Stimulated activated naive B cell treated with anti-CD40 and anti-IgM and Interleukin-4, amounts not matched to agents 10 μg/mL and 1 μg/mL and 100 μg/mL, for 72 hours (primary cell): ENCODE data around the gene HSPA1A.
"Not testable (repeated sequence)": the region's sequence is repeated elsewhere in the genome, so short reads cannot be mapped to it uniquely, and the experiment has no call there.

Experiments
- ATAC-seq, 2 donors: fragments of 150-1000 bp; cut with Tn5 transposase; replicated peaks; 2 replicates each; pipeline ENCODE4 v1.10.0; 2021; ENCODE audit warnings: moderate library complexity in 1 of 2
- DNase-seq: peaks from one replicate; pipeline ENCODE4 v3.0.0; 2021
- H3K27ac Mint-ChIP-seq: one replicate; pipeline ENCODE4 v1.8.0; 2022; ENCODE audit warnings: mild to moderate bottlenecking, mixed read lengths
- H3K27me3 Mint-ChIP-seq, 2 donors: one replicate each; pipeline ENCODE4 v1.8.0; 2022; ENCODE audit warnings: mixed read lengths in 2 of 2
- H3K36me3 Mint-ChIP-seq, 2 donors: one replicate each; pipeline ENCODE4 v1.8.0; 2022; ENCODE audit warnings: mixed read lengths in 2 of 2, mild to moderate bottlenecking in 1 of 2
- H3K4me1 Mint-ChIP-seq, 2 donors: one replicate each; pipeline ENCODE4 v1.8.0; 2022; ENCODE audit warnings: mixed read lengths in 2 of 2, mild to moderate bottlenecking in 1 of 2
- H3K4me3 Mint-ChIP-seq, 2 donors: one replicate each; pipeline ENCODE4 v1.8.0; 2022; ENCODE audit warnings: mild to moderate bottlenecking in 2 of 2, mixed read lengths in 2 of 2, moderate library complexity in 1 of 2
- H3K9me3 Mint-ChIP-seq, 2 donors: one replicate each; pipeline ENCODE4 v1.8.0; 2022; ENCODE audit warnings: mixed read lengths in 2 of 2, mild to moderate bottlenecking in 1 of 2

HSPA1A gene

DNA sequence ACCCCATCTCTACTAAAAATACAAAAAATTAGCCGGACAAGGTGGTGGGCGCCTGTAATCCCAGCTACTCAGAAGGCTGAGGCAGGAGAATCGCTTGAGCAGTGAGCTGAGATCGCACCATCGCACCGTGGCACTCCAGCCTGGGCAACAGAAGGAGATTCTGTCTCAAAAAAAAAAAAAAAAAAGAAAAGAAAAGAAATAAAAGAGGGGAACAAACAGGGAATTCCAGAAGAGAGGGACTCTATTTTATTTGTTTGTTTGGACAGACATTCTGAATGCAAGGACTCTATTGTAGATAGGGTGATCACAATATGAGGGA is 21.5 kb upstream of the HSPA1A start:
- Mint-ChIP-seq H3K4me3 (peak overlapping the region; percentile 85 to 95), H3K27ac (peak overlapping the region; percentile 27), H3K4me1 (peaks cover 40 to 71% of the 10 kb centered on the region in 2 donors), H3K36me3 (peaks cover 26 to 41% of the 10 kb centered on the region in 2 donors)
- ATAC-seq, DNase-seq, H3K27me3 Mint-ChIP-seq, H3K9me3 Mint-ChIP-seq: not testable (repeated sequence)

DNA sequence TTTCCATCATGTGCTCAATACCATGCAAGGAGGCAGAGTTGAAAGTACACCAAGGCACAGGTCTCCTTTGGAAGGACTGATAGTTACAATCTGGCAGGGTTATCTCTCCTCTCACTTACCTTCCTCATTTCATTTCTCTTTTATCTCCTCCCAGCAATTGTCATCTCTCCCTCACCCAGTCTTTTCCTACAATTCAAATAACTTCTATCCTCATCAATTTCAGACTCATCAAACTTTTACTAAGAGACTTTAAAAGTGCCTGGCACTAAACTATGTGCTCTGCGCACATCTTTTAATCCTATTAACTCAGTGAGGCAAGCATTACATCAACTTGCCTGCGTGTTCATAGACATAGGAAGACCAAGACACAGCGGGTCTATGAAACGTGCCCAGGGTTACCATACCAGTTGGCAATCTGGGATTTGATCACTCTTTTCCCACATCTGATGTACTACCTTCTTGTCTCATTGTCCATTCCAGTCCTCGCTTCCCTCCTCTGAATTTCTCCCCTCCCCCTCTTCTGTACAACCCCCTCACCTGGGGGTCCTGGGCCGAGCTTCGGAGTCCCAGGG is 21.0 kb upstream of the HSPA1A start:
- peaks cover 37 to 67% of the 10 kb centered on the region in 2 donors for H3K4me1 Mint-ChIP-seq
- peak overlapping the region; percentile 85 to 95 for H3K4me3 Mint-ChIP-seq
- ATAC-seq: no peak
- DNase-seq: no peak
- H3K9me3 Mint-ChIP-seq: no peaks in the 10 kb centered on the region
- H3K36me3 Mint-ChIP-seq: peaks cover 26 to 41% of the 10 kb centered on the region in 2 donors
- H3K27ac Mint-ChIP-seq: peak overlapping the region; percentile 98
- no peaks in the 10 kb centered on the region for H3K27me3 Mint-ChIP-seq

DNA sequence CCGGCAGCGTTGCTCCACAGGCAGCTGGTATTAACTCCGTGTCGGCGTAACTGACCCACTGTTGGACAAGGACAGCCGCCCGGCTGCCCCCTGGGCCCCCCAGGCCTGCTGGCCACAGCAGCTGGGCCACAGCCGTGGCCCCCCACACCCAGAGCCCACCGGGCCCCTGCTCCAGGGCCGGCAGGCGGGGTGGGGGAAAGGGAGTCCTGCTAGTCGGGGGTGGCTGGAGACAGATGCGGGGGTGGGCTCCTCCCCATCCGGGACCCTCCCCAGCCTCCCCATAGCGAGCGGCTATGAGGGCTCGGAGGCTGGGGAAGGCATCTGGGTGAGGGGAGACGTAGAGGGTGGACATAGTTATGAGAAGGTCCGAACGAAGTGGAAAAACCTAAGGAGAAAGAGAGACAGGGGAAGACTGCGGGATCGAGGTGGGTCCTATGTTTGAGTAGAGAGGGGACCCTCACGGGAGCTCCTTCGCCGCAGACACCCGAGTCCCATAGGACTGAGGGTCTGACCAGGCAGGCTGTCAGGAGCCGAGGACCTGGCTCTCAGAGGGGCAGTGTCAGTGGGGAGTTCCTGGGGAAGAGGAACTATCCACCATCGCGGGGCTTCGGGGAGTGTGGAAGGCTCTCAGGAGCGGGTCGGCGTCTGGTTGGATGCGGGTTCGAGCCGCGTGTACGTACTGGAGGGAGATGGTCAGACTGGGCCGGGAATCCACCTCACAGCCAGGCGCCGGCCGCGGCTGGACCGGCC is 20.3 kb upstream of the HSPA1A start:
- peak; percentile 52 to 53 for ATAC-seq
- no peak for DNase-seq
- H3K27ac Mint-ChIP-seq: peak overlapping the region; percentile 98
- peak overlapping the region; percentile 85 to 95 for H3K4me3 Mint-ChIP-seq
- no peaks in the 10 kb centered on the region for H3K9me3 Mint-ChIP-seq
- H3K27me3 Mint-ChIP-seq: no peaks in the 10 kb centered on the region
- H3K4me1 Mint-ChIP-seq: peaks cover 34 to 62% of the 10 kb centered on the region in 2 donors
- H3K36me3 Mint-ChIP-seq: peaks cover 23 to 37% of the 10 kb centered on the region in 2 donors

DNA sequence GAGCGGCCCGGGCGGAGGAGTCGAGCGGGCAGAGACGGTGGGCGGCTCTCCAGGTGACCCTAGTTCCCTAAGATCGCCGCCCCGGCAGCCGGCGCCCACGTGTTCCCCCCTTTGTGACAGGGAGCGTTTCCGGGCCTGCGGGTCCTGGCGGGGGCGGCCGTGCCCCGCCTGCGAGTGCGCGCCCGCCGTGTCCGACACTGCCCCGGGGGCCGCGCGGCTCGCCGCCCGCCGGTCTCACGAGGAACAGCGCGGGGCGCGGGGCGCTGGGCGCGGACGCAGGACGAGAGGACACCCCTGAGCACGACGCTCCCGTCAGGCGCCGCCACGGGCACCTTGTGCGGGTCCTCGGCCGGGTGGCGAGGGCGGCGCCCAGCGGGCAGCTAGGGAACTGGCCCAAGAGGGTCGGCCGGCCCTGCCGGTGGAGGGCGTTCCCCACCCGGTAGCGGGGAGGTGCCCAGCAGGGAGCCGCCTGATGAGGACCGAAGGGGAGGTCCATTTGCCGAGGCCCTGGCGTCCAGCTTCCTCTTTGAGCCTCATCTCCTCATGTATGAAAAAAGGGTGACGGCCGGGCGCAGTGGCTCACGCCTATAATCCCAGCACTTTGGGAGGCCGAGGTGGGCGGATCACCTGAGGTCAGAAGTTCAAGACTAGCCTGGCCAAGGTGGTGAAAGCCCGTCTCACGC is 19.6 kb upstream of the HSPA1A start, which contains the start of gene VARS1:
Gene VARS1 (minus strand): TSS at position 137 of the 683 bp plus-strand sequence. CDS start 535 bp downstream, outside the sequence.
- Mint-ChIP-seq H3K9me3 (no peaks in the 10 kb centered on the region), H3K27me3 (no peaks in the 10 kb centered on the region), H3K36me3 (peaks cover 21 to 33% of the 10 kb centered on the region in 2 donors), H3K4me3 (peak within 1 kb of the TSS; percentile 85 to 95), H3K4me1 (peaks cover 31 to 57% of the 10 kb centered on the region in 2 donors), H3K27ac (peak within 1 kb of the TSS; percentile 98)
- peak; percentile 90 to 92 for ATAC-seq
- peak; percentile 90 for DNase-seq

DNA sequence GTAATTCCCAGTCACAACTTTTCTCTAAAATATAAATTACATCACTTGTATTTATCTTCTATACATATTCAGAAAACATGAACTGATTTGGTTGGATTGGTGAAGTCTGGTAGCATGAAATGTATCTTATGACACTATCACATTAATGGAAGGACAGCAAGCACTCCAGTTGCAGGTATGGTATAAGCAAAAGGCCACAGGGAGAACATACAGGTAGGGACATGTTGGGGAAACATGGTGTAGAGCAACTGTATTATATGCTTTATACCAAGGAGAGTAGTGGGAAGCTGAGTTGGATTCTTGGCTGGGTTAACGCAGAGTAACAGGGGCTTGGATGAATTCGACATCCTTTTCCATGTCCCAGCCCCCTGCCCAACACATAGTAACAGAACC is 18.4 kb upstream of the HSPA1A start:
- Mint-ChIP-seq H3K27ac (no peak overlapping the region), H3K4me3 (no peak overlapping the region), H3K9me3 (no peaks in the 10 kb centered on the region), H3K27me3 (no peaks in the 10 kb centered on the region), H3K36me3 (peaks cover 20 to 27% of the 10 kb centered on the region in 2 donors), H3K4me1 (peaks cover 25 to 46% of the 10 kb centered on the region in 2 donors)
- ATAC-seq (no peak), DNase-seq (no peak)

DNA sequence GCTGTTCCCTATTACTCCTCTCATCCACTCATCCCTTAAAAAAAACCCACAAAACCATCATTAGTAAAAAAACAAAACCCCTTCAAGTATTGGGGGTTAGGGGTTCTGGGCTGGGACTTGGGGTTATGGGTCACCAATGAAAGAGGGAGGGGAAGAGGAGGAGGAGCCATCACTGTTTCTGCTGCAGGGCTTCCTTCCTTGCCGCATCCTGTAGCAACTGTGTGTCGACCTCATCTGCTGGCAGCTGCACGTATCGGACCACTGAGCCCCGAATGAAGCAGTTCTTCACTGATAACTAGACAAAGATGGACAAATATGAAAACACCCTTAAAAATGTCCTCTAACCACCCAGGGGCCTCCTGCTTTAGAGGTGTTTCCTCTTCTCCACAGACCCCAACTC is 17.8 kb upstream of the HSPA1A start:
- Mint-ChIP-seq H3K9me3 (no peaks in the 10 kb centered on the region), H3K27me3 (no peaks in the 10 kb centered on the region), H3K36me3 (peaks cover 17 to 21% of the 10 kb centered on the region in 2 donors), H3K27ac (peak overlapping the region; percentile 87), H3K4me3 (peak overlapping the region; percentile 13 to 14), H3K4me1 (peaks cover 20 to 41% of the 10 kb centered on the region in 2 donors)
- ATAC-seq: no peak
- DNase-seq: no peak

DNA sequence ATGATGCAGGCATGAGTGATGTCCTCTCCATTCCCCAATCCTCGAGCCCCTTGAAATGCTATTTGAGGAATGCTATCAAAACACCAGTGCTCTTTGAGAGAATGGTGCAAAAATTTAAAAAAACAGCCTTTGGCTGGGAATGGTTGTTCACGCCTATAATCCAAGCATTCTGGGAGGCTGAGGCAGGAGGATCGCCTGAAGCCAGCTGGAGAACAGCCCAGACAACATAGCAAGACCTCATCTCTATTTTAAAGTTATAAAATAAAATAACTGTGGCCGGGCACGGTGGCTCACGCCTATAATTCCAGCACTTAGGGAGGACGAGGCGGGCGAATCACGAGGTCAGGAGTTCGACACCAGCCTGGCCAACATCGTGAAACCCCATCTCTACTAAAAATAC is 15.6 kb upstream of the HSPA1A start:
- ATAC-seq (no peak), DNase-seq (no peak)
- Mint-ChIP-seq H3K36me3 (peaks cover 19 to 20% of the 10 kb centered on the region in 2 donors), H3K9me3 (no peaks in the 10 kb centered on the region), H3K27ac (no peak overlapping the region), H3K27me3 (no peaks in the 10 kb centered on the region), H3K4me1 (peaks cover 8 to 32% of the 10 kb centered on the region in 2 donors), H3K4me3 (no peak overlapping the region)

DNA sequence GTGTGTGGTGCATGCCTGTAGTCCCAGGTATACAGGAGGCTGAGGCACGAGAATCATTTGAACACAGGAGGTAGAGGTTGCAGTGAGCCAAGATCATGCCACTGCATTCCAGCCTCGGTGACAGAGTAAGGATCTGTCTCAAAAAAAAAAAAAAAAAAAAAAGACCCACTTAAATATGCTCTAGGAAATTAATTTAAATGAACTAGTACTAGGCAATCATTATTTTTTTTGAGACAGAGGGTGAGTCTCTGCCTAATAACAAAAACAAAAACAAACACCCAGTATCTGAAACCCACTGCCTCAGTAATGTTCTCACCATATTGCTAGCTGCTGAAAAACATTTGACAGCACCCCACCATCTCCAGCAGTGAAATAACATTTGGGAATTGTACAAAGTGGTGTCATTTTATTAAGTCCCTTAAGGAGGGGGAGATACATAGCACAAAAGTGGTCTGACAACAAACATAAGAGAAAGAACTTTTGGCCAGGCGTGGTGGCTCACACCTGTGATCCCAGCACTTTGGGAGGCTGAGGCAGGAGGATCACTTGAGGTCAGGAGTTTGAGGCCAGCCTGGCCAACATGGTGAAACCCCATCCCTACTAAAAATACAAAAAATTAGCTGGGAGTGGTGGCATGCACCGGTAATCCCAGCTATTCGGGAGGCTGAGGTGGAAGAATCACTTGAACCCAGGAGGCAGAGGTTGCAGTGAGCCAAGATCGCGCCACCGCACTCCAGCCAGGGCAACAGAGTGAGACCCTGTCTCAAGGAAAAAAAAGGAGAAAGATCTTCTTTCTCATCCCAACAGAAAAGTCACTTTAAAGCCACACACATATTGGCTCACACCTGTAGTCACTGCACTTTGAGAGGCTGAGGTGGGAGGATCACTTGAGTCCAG is 14.1 kb upstream of the HSPA1A start:
- not testable (repeated sequence) for ATAC-seq

DNA sequence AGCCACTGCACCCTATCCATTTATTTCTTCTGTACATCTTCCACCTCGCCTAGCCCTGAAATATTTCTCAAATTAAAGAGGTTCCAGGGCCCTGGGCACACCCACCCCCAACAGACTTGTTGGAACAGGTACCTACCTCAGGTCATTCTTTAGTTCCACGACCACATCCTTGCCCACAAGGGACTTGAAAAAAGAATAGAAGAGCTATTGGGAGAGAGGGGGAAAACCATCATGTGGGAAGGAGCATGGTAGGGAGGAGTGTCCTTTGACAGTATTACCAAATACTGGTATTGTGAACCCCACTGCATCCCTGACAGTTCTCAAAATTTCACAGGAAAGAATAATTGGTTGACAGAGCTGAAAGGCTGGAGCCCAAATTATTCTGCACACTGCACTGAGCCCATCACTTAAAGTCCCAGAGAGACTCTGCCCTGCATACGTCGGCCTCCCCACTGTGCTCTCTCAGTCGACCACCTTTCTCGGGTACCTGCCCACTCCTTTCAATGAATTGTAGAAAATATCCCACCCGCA is 9.3 kb upstream of the HSPA1A start:
- peak overlapping the region; percentile 98 for H3K27ac Mint-ChIP-seq
- H3K4me3 Mint-ChIP-seq: peak overlapping the region; percentile 94 to 95
- DNase-seq (no peak), ATAC-seq (peak; percentile 44 to 46)
- peaks cover 12 to 28% of the 10 kb centered on the region in 2 donors for H3K36me3 Mint-ChIP-seq
- H3K27me3 Mint-ChIP-seq: no peaks in the 10 kb centered on the region
- no peaks in the 10 kb centered on the region for H3K9me3 Mint-ChIP-seq
- H3K4me1 Mint-ChIP-seq: peaks cover 12 to 24% of the 10 kb centered on the region in 2 donors

More for the DNA sequence above, 14.1 kb upstream of the HSPA1A start:
- not testable (repeated sequence) for H3K9me3 Mint-ChIP-seq, DNase-seq, H3K27ac Mint-ChIP-seq, H3K4me3 Mint-ChIP-seq, H3K27me3 Mint-ChIP-seq
- Mint-ChIP-seq H3K4me1 (peaks cover 13 to 35% of the 10 kb centered on the region in 2 donors), H3K36me3 (peaks cover 17 to 21% of the 10 kb centered on the region in 2 donors)

DNA sequence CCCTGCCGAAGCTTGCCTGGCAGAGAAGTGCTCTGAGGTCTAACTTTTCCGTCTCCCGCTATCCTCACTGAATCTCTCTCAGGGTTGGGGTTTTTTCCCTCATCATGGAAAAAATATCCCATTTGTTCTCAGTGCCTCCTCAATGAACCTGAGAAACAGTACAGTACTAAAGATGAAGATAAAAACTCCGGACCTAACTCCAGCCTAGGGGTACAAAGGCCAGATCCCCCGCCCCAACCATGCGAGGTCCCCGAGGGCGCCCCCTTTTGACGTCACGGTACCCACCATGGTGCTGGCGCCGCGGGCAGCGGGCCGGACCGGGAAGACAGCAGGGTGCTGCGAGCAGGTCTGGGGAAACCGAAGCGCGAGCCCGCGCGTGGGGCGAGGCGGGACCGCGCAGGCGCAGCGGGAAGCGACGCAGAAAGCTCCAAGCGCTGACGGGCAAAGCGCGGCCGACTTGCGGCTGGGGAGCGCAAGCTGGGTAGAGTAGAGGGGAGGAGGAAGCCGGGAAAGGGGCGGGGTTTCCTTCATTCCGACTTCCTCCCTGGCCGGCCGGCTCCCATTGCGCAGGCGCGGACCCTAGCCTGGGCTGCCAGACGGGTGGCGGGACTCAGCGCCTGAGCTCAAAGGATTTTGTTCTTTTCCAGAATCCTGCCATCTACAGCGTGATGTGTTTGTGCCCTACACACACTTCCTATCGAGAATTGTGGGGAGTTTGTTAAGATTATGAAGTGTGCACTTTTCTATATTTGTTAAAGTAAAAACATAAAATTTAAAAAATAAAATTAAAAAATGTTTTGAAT is 8.7 kb upstream of the HSPA1A start, which contains the start of gene LSM2:
Gene LSM2 (minus strand): TSS at position 497 of the 803 bp plus-strand sequence. CDS start 209 bp downstream, at position 288.
- Mint-ChIP-seq H3K9me3 (no peaks in the 10 kb centered on the region), H3K4me1 (peaks cover 12 to 24% of the 10 kb centered on the region in 2 donors)

DNA sequence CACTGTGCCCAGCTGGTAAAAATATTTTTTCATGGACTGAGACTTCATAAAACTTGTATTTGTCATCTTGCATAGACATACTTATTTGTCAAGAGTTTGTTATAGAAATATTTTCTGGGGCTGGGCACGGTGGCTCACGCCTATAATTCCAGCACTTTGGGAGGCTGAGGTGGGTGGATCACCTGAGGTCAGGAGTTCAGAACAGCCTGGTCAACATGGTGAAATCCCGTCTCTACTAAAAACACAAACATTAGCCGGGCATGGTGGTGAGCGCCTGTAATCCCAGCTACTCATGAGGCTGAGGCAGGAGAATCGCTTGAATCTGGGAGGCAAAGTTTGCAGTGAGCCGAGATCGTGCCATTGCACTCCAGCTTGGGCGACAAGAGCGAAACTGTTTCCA is 6.7 kb upstream of the HSPA1A start:
- DNase-seq, ATAC-seq, H3K27ac Mint-ChIP-seq, H3K9me3 Mint-ChIP-seq, H3K4me3 Mint-ChIP-seq, H3K27me3 Mint-ChIP-seq: not testable (repeated sequence)
- Mint-ChIP-seq H3K36me3 (peaks cover 2 to 20% of the 10 kb centered on the region in 2 donors), H3K4me1 (peaks cover 15 to 20% of the 10 kb centered on the region in 2 donors)

More for the DNA sequence above, 8.7 kb upstream of the HSPA1A start, which contains the start of gene LSM2:
- H3K27ac Mint-ChIP-seq: peak within 1 kb of the TSS; percentile 98
- peak within 1 kb of the TSS; percentile 94 to 95 for H3K4me3 Mint-ChIP-seq
- peak; percentile 97 to 98 for ATAC-seq
- peaks cover 7 to 28% of the 10 kb centered on the region in 2 donors for H3K36me3 Mint-ChIP-seq
- DNase-seq: peak; percentile 94
- no peaks in the 10 kb centered on the region for H3K27me3 Mint-ChIP-seq

DNA sequence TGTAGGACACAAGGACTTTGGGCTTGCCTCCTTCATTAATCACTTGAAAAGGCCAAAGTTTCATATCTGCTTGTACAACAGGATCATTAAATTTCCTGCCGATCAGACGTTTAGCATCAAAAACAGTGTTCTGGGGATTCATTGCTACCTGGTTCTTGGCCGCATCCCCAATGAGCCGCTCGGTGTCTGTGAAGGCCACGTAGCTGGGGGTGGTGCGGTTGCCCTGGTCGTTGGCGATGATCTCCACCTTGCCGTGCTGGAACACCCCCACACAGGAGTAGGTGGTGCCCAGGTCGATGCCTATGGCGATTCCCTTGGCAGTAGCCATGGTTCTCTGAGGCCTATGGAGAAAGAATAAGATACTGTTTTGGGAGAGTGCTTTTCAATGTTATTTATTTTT is 3.7 kb upstream of the HSPA1A start:
- no peak overlapping the region for H3K4me3 Mint-ChIP-seq
- no peaks in the 10 kb centered on the region for H3K9me3 Mint-ChIP-seq
- peaks cover 12 to 25% of the 10 kb centered on the region in 2 donors for H3K4me1 Mint-ChIP-seq
- no peak for DNase-seq
- peaks cover 2 to 11% of the 10 kb centered on the region in 2 donors for H3K36me3 Mint-ChIP-seq
- no peak overlapping the region for H3K27ac Mint-ChIP-seq
- no peak for ATAC-seq
- no peaks in the 10 kb centered on the region for H3K27me3 Mint-ChIP-seq

DNA sequence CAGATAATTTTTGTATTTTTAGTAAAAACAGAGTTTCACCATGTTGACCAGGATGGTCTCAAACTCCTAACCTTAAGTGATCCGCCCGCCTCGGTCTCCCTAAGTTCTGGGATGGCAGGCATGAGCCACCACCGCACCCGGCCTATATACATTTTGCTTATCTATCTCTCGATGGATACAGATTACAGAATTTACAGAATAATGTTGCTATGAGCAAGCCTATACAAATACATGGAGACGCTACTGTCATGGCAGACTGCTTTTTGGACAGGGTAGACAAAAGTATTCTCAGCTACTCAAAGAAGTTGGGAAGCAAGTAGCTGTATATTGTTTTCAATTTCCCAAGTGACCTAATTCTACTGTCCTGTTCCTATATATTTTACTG is 1.9 kb upstream of the HSPA1A start:
- H3K27ac Mint-ChIP-seq: no peak overlapping the region

More for the DNA sequence above, 1.9 kb upstream of the HSPA1A start:
- H3K4me3 Mint-ChIP-seq: peak overlapping the region; percentile 84 to 96
- H3K36me3 Mint-ChIP-seq: peaks cover 2 to 11% of the 10 kb centered on the region in 2 donors
- no peaks in the 10 kb centered on the region for H3K27me3 Mint-ChIP-seq
- peaks cover 21 to 33% of the 10 kb centered on the region in 2 donors for H3K4me1 Mint-ChIP-seq
- no peaks in the 10 kb centered on the region for H3K9me3 Mint-ChIP-seq
- DNase-seq (no peak), ATAC-seq (no peak)
